Ammon's horn (tissue), 1 donor: ENCODE results near the gene ZNF317.

Source experiments
- DNase-seq: peaks from one replicate; pipeline ENCODE4 v3.0.0-alpha.2; 2016; ENCODE audit warnings: low spot score

Gene ZNF317

DNA sequence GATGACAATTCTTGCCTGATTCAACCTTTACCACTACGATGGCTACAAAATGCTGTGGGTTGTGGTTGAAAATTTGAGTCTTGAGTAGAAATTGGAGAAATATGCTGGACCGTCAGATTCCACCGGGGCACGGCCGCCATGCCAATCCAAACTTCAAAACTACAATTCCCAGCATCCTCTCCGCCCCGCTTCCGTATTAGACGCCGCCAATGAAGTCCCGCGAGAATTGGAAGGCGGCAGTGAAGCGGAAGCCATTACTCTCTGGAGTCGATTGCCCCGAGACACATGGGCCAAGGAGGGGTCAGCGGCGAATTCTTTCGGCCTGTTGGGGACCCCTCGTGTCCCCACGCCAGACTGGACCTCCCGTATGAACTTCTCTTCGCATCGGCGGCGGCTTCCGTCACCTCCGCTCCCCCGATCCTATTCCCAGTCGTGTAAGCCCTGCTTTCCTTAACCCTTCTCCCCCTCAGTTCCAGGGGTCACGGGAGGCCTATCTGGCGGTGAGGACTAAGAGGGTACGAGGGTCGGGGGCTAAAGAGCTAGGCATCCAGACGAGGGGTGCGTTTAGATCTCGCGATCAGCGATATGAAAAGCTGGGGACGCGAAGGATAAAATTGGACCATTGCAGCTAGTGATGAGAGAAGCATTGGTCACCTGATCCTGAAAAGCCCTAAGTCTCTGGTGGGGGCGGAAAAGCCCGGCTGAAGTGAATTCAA lies at the start of gene ZNF317:
TSS of gene ZNF317 (plus strand) at position 239 of the 716 bp plus-strand sequence. CDS start 15,620 bp downstream, outside the sequence.
- DNase-seq = peak; percentile 95

DNA sequence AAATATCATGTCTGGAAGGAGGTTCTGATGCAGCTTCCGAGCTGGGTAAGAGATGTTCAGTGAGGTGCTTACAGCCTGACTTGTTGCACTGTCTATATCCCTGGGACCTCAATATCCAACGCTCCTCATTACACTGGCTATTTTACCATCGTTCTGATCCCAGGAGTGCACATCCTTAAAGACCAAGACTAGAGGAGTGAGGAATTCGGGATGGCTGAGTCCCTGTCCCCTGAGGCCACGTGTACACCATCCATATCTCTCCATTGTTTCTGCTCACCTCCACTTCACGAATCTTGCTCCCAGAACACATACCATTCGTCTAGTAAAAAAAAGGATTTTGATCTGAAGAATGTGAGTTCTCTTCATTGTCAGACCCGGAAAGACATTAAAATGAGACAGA lies 32.8 kb upstream of the ZNF317 start, which contains the start of gene OR7G2:
TSS of gene OR7G2 (minus strand) at position 101 of the 400 bp plus-strand sequence. CDS start 4,232 bp downstream, outside the sequence.
- no peak for DNase-seq

GRCh38 chr19:9109959-9110358 lies 30.2 kb upstream of the ZNF317 start:
- DNase-seq = no peak

GRCh38 chr19:9115307-9115813 lies 24.8 kb upstream of the ZNF317 start, which contains the start of gene OR7G1:
OR7G1 (minus strand) TSS chr19:9115763; CDS start chr19:9115763, 0 bp downstream.
- no peak for DNase-seq

DNA sequence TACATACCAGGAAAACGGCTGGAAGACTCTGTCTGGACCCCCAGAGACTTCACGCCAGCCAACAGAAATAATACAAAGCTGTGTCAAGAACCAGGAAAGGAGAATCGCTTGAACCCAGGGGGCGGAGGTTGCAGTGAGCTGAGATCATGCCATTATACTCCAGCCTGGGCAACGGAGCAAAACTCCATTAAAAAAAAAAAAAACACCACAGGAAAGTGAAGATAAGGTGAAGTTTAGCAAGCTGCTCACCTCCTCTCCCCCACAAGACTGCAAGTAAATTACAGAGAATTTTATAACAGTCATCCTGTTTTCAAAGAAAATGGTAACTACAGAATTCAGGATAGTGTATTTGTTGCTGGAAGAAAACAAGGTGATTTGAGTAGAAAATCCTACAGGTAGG lies 23.6 kb upstream of the ZNF317 start:
- DNase-seq = no peak

DNA sequence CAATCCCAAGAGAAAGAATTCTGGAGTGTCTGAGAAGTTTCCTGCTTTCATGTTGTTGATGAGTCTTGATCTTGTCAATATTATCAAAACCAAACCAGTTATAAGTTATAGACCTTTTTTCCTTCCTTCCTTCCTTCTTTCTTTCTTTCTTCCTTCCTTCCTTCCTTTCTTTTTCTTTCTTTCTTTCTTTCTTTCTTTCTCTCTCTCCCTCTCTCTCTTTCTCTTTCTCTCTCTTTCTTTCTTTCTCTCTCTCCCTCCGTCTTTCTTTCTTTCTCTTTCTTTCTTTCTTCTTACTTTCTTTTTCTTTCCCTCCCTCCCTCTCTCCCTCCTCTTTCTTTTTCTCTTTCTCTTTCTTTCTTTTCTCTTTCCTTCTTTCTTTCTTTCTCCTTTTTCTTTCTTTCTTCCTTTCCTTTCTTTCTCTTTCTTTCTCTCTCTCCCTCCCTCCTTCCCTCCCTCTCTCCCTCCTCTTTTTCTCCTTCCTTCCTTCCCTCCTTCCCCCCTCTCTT lies 13.2 kb upstream of the ZNF317 start, which contains the start of gene OR7G3:
TSS of gene OR7G3 (minus strand) at position 51 of the 506 bp plus-strand sequence. CDS start at position 51, 0 bp downstream.
- DNase-seq = no peak

DNA sequence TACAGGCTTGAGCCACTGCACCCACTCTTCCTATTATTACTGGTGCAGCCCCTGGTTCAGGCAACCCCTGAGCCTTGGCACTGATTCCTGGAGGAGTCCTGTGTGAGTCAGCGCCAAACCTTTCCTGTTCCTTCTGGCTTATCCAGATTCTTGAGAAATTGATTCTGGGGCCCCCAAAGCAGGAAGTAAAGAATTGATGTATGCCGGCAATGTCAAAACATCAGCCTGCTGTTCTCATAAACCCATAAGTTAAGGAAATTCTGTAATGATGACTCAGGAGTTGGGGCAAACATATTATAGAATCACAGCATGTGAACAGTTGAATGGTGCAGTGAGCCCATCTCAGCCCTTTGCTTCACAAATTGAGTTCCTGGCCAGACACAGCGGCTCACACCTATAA lies 12.0 kb upstream of the ZNF317 start:
- DNase-seq = no peak

DNA sequence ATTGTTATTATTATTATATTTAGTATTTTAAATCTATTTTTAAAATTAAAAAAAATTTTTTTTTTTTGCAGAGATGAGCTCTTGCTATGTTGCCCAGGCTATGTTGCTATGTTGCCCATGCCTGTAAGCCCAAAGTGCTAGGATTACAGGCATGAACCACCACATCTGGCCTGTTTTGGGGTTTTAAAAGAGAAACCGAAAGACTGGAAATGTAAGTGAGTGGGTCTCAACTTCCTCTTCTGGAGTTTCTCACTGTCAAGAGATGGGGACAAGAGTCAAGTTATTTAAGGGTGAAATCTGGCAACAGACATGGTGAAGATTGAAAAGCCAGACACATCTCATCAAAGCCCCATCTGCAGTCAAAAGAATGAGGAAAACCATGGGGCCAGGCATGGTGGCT lies 9.2 kb upstream of the ZNF317 start:
- DNase-seq = no peak

GRCh38 chr19:9132422-9132821 lies 7.8 kb upstream of the ZNF317 start:
- no peak for DNase-seq

DNA sequence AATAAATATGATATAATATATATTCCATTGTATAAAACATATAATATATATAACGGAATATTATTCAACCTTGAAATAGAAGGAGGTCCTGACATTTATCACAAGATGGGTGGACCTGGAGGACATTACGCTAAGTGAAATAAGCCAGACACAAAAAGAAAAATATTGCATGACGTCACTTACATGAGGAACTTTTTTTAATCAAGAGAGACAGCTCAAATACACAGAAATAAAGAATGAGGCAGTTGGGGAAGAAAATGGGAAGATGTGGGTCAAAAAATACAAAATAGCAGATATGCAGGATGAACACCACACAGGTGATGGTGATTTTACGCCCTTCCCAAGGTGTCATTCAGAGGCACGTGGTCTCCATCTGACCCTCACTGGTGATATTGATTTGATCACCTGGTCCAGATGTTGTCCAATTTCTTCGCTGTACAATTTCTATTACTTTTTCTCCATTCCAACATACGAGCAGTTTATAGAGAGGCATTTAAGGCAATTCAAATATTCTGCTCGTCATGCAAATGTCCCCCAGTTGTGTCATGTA lies 513 bp upstream of the ZNF317 start:
- no peak for DNase-seq

DNA sequence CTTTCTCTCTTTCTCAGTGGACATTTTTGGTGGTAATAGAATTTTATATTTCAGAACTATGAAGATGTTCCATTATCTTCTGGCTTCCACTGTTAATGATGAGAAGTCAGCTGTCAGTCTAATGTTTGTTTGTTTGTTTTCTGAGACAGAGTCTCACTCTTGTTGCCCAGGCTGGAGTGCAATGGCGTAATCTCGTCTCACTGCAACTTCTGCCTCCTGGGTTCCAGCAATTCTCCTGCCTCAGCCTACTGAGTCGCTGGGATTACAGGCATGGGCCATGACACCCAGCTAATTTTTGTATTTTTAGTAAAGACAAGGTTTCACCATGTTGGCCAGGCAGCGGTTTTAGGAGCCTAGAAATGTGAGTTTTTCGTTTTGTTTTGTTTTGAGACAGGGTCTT lies 4.7 kb downstream of the ZNF317 start:
- no peak for DNase-seq

- no peak for DNase-seq
Observed at GRCh38 chr19:9146882-9147281, 6.7 kb downstream of the ZNF317 start.

- no peak for DNase-seq
Observed at GRCh38 chr19:9148697-9149096, 8.5 kb downstream of the ZNF317 start.

DNA sequence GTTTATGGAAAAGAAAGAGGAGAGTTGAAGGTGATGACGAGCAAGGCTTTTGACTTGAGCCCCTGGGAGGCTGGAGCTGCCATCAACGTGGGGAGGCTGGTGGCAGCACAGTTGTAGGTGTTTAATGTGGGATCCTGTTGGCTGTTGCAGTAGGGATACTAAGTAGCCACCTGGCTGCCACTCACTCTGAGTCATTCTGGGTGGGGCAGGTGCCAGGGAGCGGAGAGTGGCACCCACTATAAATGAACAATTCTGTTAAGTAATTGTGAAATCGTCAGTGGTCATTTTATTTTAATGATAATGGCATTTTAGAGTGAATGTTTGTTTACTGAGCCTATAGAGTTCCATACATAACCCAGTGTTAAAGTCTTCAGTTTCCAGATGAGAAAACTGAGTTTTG lies 9.8 kb downstream of the ZNF317 start:
- DNase-seq = no peak

DNA sequence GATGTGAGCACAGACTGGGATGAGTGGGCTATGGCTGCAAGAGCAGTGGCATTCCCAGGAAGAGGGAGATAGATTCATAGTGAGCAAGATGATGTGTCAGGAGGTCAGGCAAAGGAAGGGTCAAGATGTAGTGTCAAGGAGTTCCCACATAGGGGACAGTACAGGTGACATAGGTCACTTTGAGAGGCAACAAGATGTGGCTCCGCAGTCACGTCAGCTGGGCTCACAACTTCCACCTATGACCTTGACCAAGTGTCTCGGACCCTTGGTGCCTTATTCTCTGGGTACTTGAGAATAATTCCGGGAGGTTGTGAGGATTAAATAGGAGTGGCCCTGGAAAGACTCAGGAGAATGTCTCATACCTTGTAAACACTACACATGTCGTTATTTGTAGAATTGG lies 10.5 kb downstream of the ZNF317 start:
- no peak for DNase-seq

DNA sequence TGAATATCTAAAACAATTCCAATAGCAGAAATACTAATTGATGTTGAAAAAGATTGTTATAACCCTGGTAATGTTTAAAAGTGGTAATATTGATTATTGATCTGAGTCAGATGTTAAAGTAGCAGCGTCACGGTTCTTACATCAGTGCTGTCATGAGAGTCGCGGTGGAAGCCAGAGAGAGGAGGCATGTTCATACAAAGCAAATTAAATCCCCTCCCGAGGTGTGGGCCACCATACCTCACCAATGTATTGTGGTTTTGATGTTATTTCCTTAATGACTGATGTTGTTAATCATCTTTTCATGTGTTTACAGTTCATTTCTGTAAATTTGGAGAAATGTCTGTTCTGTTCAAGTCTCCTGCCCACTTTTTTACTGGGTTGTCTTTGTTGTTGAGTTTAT lies 11.2 kb downstream of the ZNF317 start:
- DNase-seq = no peak

DNA sequence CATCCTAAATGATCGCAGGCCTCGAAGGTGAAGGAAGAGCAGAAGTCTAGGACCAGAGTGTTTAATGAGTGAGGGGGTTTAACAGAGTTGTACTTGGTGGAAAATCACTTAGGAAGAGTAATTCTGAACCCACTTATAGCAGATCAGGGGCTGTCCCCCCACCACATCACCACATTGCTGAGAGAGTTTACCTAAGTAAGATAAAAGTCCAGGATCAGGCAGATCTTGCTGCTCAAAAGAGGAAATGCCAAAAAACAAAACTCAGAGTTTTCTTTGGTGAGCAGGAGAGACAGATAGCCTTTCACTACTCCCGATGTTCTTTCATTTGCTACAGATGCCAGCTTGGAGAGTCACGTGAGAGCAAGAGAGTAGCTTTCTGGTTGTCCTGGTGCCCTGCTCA lies 15.4 kb downstream of the ZNF317 start:
- DNase-seq = no peak

GRCh38 chr19:9156304-9156703 lies 16.1 kb downstream of the ZNF317 start:
- DNase-seq = peak; percentile 11

GRCh38 chr19:9159891-9160290 lies 19.7 kb downstream of the ZNF317 start:
- DNase-seq = no peak

DNA sequence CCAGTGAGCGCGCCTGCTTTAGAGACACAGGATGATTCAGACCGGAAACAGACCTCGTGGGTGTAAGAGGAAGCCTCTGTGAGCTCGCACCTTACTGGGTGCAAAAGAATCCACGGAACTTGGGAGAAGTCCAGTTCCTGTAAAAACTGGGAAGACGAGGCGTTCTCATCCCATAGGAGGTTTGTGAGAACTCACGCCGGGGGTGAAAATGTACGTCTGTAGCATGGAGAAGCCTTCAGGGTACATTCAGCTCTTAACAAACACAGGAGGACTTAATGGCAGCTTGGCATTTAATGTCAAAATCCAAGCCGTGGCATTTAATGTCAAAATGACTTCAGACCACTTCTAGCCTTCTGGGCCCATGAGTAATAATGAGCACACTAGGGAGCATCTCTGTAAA lies 21.2 kb downstream of the ZNF317 start:
- no peak for DNase-seq

- DNase-seq = no peak
Observed at GRCh38 chr19:9165261-9165660, 25.1 kb downstream of the ZNF317 start.

GRCh38 chr19:9166846-9167245 lies 26.6 kb downstream of the ZNF317 start:
- DNase-seq = no peak

- peak; percentile 12 for DNase-seq
Observed at GRCh38 chr19:9171393-9171991, 31.3 kb downstream of the ZNF317 start.
